HCT116 (cell line): ENCODE data around the gene CDC14B. TPM values are rescaled to one million over a fixed set of nuclear protein-coding genes. Genes with fewer than 3 reads are reported as not detected.
"Not testable (repeated sequence)": the region's sequence is repeated elsewhere in the genome, so short reads cannot be mapped to it uniquely, and the experiment has no call there.

ENCODE experiments used
- ATAC-seq: fragments of 200-7000 bp; cut with Tn5 transposase; 2 replicates; pipeline ENCODE4 v1.9.1; 2020; ENCODE audit warnings: mild to moderate bottlenecking, moderate library complexity
- BruUV-seq: library from RNA; stranded (reverse); fragments of 400-500 nt; replicated peaks from 2 replicates; lab custom pipeline; 2021; lab: Mats Ljungman, UMichigan
- CTCF ChIA-PET: fragments of 300-600 bp; sonication (Branson Sonifier 250); formaldehyde crosslinking; loops from one replicate; lab custom pipeline; 2021; ENCODE audit warnings: antibody characterized with exemption; lab: Charles Lee
- POLR2A ChIA-PET: fragments of 300-600, 350-600 bp; sonication (Branson Sonifier 250); formaldehyde crosslinking; loops from one replicate; lab custom pipeline; 2021; ENCODE audit warnings: antibody characterized with exemption; lab: Charles Lee
- RAD21 ChIA-PET, 2 experiments: fragments of 300-600 bp; sonication (Branson Sonifier 250); formaldehyde crosslinking; loops; one replicate each; lab custom pipeline; 2023; ENCODE audit warnings: low total read pairs in 2 of 2; ENCODE audit not compliant: uncharacterized antibody in 2 of 2, unreplicated experiment in 2 of 2, low non-redundant PET in 1 of 2; lab: Charles Lee
- DNase-seq: peaks from one replicate; pipeline ENCODE4 v3.0.0-alpha.2; 2010; ENCODE audit warnings: low read depth, low spot score
- H2AFZ ChIP-seq: fragments of 200-600 bp; shearing (Covaris generic), sonication (generic); 2 replicates; pipeline ENCODE4 v1.6.1; 2017; ENCODE audit warnings: low read depth, mixed run types, mixed read lengths, antibody characterized with exemption, low read length; ENCODE audit not compliant: poor library complexity, severe bottlenecking
- H3K27ac ChIP-seq: 2 replicates; pipeline ENCODE4 v1.5.1; 2012; ENCODE audit warnings: low read depth, low read length
- H3K27me3 ChIP-seq: fragments of 200-600 bp; sonication (generic); 2 replicates; pipeline ENCODE4 v1.6.1; 2016; ENCODE audit warnings: mixed run types, low read length, mixed read lengths; ENCODE audit not compliant: insufficient read depth
- H3K36me3 ChIP-seq, 2 experiments: fragments of 200-500 bp in 1 of 2; fragments of 200-600 bp in 1 of 2; sonication (Bioruptor generic) in 1 of 2; sonication (generic) in 1 of 2; 2 replicates each; pipeline versions ENCODE4 v1.5.1 to v1.6.1; 2014 to 2016; ENCODE audit warnings: low read length in 2 of 2, inconsistent platforms in 1 of 2, mixed read lengths in 1 of 2, mixed run types in 1 of 2; ENCODE audit not compliant: insufficient read depth in 2 of 2, control insufficient read depth in 1 of 2
- H3K4me1 ChIP-seq, 2 experiments: fragments of 200-600 bp in 1 of 2; sonication (generic) in 1 of 2; 2 replicates each; pipeline versions ENCODE4 v1.5.1 to v1.6.1; 2012 to 2017; ENCODE audit warnings: low read length in 2 of 2, inconsistent platforms in 1 of 2, mild to moderate bottlenecking in 1 of 2, mixed read lengths in 1 of 2, mixed run types in 1 of 2, moderate library complexity in 1 of 2; ENCODE audit not compliant: insufficient read depth in 2 of 2, control insufficient read depth in 1 of 2
- H3K4me2 ChIP-seq: fragments of 200-600 bp; sonication (generic); 2 replicates; pipeline ENCODE4 v1.6.1; 2017; ENCODE audit warnings: mixed run types, low read length, mixed read lengths
- H3K4me3 ChIP-seq, 2 experiments: fragments of 200-600 bp in 1 of 2; sonication (generic) in 1 of 2; replicated peaks in 1 of 2; 2 replicates each; pipeline ENCODE4 v1.5.1; 2011 to 2016; ENCODE audit warnings: low read length in 2 of 2, control low read depth in 1 of 2, low read depth in 1 of 2, mild to moderate bottlenecking in 1 of 2, mixed read lengths in 1 of 2, mixed run types in 1 of 2
- H3K79me2 ChIP-seq: fragments of 200-600 bp; sonication (generic); 2 replicates; pipeline ENCODE4 v1.6.1; 2017; ENCODE audit warnings: mild to moderate bottlenecking, mixed run types, low read length, moderate library complexity, mixed read lengths; ENCODE audit not compliant: insufficient read depth
- H3K9ac ChIP-seq: fragments of 200-600 bp; sonication (generic); 2 replicates; pipeline ENCODE4 v1.6.1; 2016; ENCODE audit warnings: low read length, mixed read lengths
- H3K9me2 ChIP-seq: fragments of 200-600 bp; sonication (generic), shearing (Covaris generic); 2 replicates; pipeline ENCODE4 v1.6.1; 2017; ENCODE audit warnings: mixed run types, mild to moderate bottlenecking, moderate library complexity; ENCODE audit not compliant: insufficient read depth
- H3K9me3 ChIP-seq, 2 experiments: fragments of 200-500 bp in 1 of 2; fragments of 200-600 bp in 1 of 2; sonication (Bioruptor generic) in 1 of 2; sonication (generic) in 1 of 2; 2 replicates each; pipeline ENCODE4 v1.6.1; 2014 to 2017; ENCODE audit warnings: low read length in 2 of 2, mixed read lengths in 2 of 2, inconsistent platforms in 1 of 2, low read depth in 1 of 2, mild to moderate bottlenecking in 1 of 2, mixed run types in 1 of 2, moderate library complexity in 1 of 2; ENCODE audit not compliant: control insufficient read depth in 1 of 2, insufficient read depth in 1 of 2
- H4K20me1 ChIP-seq: fragments of 200-600 bp; sonication (generic), shearing (Covaris generic); 2 replicates; pipeline ENCODE4 v1.6.1; 2017; ENCODE audit warnings: mixed run types, mild to moderate bottlenecking, moderate library complexity; ENCODE audit not compliant: insufficient read depth
- CBX3 ChIP-seq: IDR thresholded peaks from 2 replicates; pipeline ENCODE4 v1.6.1; 2012; ENCODE audit warnings: low read depth
- EGR1 ChIP-seq: IDR thresholded peaks from 2 replicates; pipeline ENCODE4 v1.6.1; 2012; ENCODE audit warnings: low read depth
- EZH2 ChIP-seq: fragments of 200-600 bp; sonication (generic); IDR thresholded peaks from 2 replicates; pipeline ENCODE4 v1.6.1; 2017; ENCODE audit warnings: antibody characterized with exemption, mixed run types
- EZH2phosphoT487 ChIP-seq: fragments of 200-600 bp; IDR thresholded peaks from 2 replicates; pipeline ENCODE4 v1.6.1; 2018; ENCODE audit warnings: antibody characterized with exemption, borderline replicate concordance
- POLR2A ChIP-seq: IDR thresholded peaks from 2 replicates; pipeline ENCODE4 v1.7.0; 2011; ENCODE audit warnings: borderline replicate concordance; ENCODE audit not compliant: insufficient read depth, insufficient read length; ENCODE audit errors: extremely low read depth
- POLR2AphosphoS5 ChIP-seq: IDR thresholded peaks from 2 replicates; pipeline ENCODE4 v1.6.1; 2011; ENCODE audit warnings: mild to moderate bottlenecking, low read depth, low read length, moderate library complexity
- SIN3A ChIP-seq: IDR thresholded peaks from 2 replicates; pipeline ENCODE4 v1.6.1; 2012; ENCODE audit warnings: low read depth
- TCF7L2 ChIP-seq: IDR thresholded peaks from 2 replicates; pipeline ENCODE4 v1.7.0; 2011; ENCODE audit warnings: borderline replicate concordance, inconsistent platforms; ENCODE audit not compliant: insufficient read depth, insufficient read length; ENCODE audit errors: extremely low read depth
- YY1 ChIP-seq: IDR thresholded peaks from 2 replicates; pipeline ENCODE4 v1.6.1; 2011; ENCODE audit warnings: low read length, low read depth, moderate library complexity, mild to moderate bottlenecking; ENCODE audit not compliant: insufficient replicate concordance; ENCODE audit errors: extremely low read depth
- ZFX ChIP-seq: fragments of 450-650 bp; IDR thresholded peaks from 2 replicates; pipeline ENCODE4 v1.6.1; 2017
- ZNF274 ChIP-seq: fragments of 200-500 bp; sonication (Bioruptor generic); IDR thresholded peaks from 2 replicates; pipeline ENCODE4 v1.6.1; 2014; ENCODE audit warnings: mild to moderate bottlenecking, low read depth, low read length, inconsistent platforms
- intact Hi-C: fragments of 100-400 bp; cut with micrococcal nuclease; formaldehyde crosslinking; loops from 2 replicates; pipeline ENCODE4 v1.10.0; 2022
- total RNA-seq: library from RNA; stranded (reverse); gene quantifications from one replicate; pipeline ENCODE4 v1.2.1, GENCODE V29; 2021; ENCODE audit not compliant: unreplicated experiment
- TF ChIP-seq, protein P1 (sequence below): IDR thresholded peaks from 2 replicates; pipeline ENCODE4 v1.6.1; 2012
- TF ChIP-seq, protein P2 (sequence below), 3 experiments: fragments of 200-600 bp in 1 of 3; sonication (generic) in 1 of 3; IDR thresholded peaks in 2 of 3; conservative IDR thresholded peaks in 1 of 3; 2 replicates each; pipeline ENCODE4 v1.5.1; 2012 to 2017; ENCODE audit warnings: low read depth in 2 of 3, low read length in 2 of 3, antibody characterized with exemption in 1 of 3, borderline replicate concordance in 1 of 3, control low read depth in 1 of 3, mild to moderate bottlenecking in 1 of 3, mixed read lengths in 1 of 3, mixed run types in 1 of 3, moderate library complexity in 1 of 3; ENCODE audit not compliant: insufficient read depth in 1 of 3
- TF ChIP-seq, protein P3 (sequence below): IDR thresholded peaks from 2 replicates; pipeline ENCODE4 v1.6.1; 2011; ENCODE audit warnings: mild to moderate bottlenecking, low read length, moderate library complexity; ENCODE audit not compliant: insufficient replicate concordance; ENCODE audit errors: extremely low read depth

The CDC14B gene
- total RNA-seq, 1 experiment from 2014 or later = 21.6 TPM

GRCh38 chr9:96551403-96551802 is 68.2 kb downstream of the CDC14B start (continued):
- TF ChIP-seq, protein P1, sequence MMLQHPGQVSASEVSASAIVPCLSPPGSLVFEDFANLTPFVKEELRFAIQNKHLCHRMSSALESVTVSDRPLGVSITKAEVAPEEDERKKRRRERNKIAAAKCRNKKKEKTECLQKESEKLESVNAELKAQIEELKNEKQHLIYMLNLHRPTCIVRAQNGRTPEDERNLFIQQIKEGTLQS = no peak
- TF ChIP-seq ZFX (no peak), TCF7L2 (no peak), YY1 (no peak), ZNF274 (no peak), POLR2AphosphoS5 (no peak), POLR2A (no peak)

DNA sequence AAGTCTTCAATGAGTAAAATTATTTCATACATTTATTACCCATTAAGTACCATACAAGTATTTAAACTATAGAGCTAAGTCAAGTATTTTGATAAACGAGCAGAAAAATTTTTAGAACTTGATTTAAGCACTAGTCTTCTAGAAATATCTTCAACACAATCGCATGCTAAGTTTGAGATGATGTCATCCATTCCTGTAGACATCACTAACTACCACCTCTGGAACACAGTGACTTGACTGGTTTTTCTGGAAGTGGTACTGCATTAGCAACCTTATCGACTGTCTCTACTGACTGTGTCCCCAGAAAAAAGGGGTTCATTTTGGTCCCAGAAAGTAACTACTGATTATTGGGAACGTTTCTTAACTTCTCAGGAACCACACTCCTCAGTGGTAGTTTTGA is 69.0 kb downstream of the CDC14B start:
- Histone ChIP-seq H3K4me2 (no peak overlapping the region), H3K4me3 (no peak overlapping the region), H4K20me1 (no peaks in the 10 kb centered on the region), H3K9me3 (no peaks in the 10 kb centered on the region), H3K9me2 (no peaks in the 10 kb centered on the region), H3K4me1 (no peaks in the 10 kb centered on the region; a peak in 1 of 4 replicates), H2AFZ (no peak overlapping the region), H3K79me2 (no peaks in the 10 kb centered on the region), H3K27me3 (no peaks in the 10 kb centered on the region), H3K9ac (no peak overlapping the region), H3K36me3 (no peaks in the 10 kb centered on the region), H3K27ac (no peak overlapping the region)
- ChIA-PET CTCF (no interaction called here), RAD21 (no interaction called here), POLR2A (no interaction called here)
- ATAC-seq = no peak
- intact Hi-C loops = no loop called here
- no peak for DNase-seq
- BruUV-seq = no TSS peak
- TF ChIP-seq EZH2phosphoT487 (no peak), CBX3 (no peak), ZNF274 (no peak), EGR1 (no peak), YY1 (no peak), SIN3A (no peak), EZH2 (no peak), POLR2AphosphoS5 (no peak)
- TF ChIP-seq, protein P2, sequence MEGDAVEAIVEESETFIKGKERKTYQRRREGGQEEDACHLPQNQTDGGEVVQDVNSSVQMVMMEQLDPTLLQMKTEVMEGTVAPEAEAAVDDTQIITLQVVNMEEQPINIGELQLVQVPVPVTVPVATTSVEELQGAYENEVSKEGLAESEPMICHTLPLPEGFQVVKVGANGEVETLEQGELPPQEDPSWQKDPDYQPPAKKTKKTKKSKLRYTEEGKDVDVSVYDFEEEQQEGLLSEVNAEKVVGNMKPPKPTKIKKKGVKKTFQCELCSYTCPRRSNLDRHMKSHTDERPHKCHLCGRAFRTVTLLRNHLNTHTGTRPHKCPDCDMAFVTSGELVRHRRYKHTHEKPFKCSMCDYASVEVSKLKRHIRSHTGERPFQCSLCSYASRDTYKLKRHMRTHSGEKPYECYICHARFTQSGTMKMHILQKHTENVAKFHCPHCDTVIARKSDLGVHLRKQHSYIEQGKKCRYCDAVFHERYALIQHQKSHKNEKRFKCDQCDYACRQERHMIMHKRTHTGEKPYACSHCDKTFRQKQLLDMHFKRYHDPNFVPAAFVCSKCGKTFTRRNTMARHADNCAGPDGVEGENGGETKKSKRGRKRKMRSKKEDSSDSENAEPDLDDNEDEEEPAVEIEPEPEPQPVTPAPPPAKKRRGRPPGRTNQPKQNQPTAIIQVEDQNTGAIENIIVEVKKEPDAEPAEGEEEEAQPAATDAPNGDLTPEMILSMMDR (IDR thresholded peaks at IDR 0.05 in 2 of 3, conservative IDR thresholded peaks at IDR 0.05 in 1 of 3; ENCODE audit: borderline replicate concordance in 1 of 3, insufficient read depth in 1 of 3, low read depth in 2 of 3, low read length in 2 of 3) = no peak
- TF ChIP-seq, protein P1 = no peak
- TF ChIP-seq, protein P3, sequence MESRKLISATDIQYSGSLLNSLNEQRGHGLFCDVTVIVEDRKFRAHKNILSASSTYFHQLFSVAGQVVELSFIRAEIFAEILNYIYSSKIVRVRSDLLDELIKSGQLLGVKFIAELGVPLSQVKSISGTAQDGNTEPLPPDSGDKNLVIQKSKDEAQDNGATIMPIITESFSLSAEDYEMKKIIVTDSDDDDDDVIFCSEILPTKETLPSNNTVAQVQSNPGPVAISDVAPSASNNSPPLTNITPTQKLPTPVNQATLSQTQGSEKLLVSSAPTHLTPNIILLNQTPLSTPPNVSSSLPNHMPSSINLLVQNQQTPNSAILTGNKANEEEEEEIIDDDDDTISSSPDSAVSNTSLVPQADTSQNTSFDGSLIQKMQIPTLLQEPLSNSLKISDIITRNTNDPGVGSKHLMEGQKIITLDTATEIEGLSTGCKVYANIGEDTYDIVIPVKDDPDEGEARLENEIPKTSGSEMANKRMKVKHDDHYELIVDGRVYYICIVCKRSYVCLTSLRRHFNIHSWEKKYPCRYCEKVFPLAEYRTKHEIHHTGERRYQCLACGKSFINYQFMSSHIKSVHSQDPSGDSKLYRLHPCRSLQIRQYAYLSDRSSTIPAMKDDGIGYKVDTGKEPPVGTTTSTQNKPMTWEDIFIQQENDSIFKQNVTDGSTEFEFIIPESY = no peak

DNA sequence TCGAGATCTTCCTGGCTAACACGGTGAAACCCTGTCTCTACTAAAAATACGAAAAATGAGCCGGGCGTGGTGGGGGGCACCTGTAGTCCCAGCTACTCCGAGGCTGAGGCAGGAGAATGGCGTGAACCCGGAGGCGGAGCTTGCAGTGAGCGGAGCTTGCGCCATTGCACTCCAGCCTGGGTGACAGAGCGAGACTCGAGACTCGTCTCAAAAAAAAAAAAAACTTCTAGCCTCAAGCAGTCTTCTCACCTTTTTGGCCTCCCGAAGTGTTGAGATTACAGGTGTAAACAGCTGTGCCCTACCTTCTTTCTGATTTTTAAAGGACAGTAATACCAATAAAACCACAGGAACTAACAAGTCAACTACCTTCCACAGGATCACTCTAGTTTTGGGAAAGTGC is 76.5 kb downstream of the CDC14B start:
- H3K79me2 ChIP-seq, H3K27me3 ChIP-seq, H3K27ac ChIP-seq, H4K20me1 ChIP-seq, ATAC-seq, H2AFZ ChIP-seq, DNase-seq, H3K9ac ChIP-seq, BruUV-seq, H3K36me3 ChIP-seq, H3K4me1 ChIP-seq, H3K4me2 ChIP-seq, POLR2A ChIA-PET, H3K4me3 ChIP-seq, RAD21 ChIA-PET, CTCF ChIA-PET, H3K9me2 ChIP-seq, intact Hi-C loops, H3K9me3 ChIP-seq: not testable (repeated sequence)
